DMS153 (cell line): ENCODE measurements around the gene ZNF280B.

Experiments
- DNase-seq: peaks from one replicate; lab custom pipeline; 2025; lab: John Stamatoyannopoulos, UW

The ZNF280B gene, protein sequence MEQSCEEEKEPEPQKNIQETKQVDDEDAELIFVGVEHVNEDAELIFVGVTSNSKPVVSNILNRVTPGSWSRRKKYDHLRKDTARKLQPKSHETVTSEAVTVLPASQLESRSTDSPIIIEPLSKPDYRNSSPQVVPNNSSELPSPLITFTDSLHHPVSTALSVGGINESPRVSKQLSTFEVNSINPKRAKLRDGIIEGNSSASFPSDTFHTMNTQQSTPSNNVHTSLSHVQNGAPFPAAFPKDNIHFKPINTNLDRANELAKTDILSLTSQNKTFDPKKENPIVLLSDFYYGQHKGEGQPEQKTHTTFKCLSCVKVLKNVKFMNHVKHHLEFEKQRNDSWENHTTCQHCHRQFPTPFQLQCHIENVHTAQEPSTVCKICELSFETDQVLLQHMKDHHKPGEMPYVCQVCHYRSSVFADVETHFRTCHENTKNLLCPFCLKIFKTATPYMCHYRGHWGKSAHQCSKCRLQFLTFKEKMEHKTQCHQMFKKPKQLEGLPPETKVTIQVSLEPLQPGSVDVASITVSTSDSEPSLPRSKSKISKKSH

DNA sequence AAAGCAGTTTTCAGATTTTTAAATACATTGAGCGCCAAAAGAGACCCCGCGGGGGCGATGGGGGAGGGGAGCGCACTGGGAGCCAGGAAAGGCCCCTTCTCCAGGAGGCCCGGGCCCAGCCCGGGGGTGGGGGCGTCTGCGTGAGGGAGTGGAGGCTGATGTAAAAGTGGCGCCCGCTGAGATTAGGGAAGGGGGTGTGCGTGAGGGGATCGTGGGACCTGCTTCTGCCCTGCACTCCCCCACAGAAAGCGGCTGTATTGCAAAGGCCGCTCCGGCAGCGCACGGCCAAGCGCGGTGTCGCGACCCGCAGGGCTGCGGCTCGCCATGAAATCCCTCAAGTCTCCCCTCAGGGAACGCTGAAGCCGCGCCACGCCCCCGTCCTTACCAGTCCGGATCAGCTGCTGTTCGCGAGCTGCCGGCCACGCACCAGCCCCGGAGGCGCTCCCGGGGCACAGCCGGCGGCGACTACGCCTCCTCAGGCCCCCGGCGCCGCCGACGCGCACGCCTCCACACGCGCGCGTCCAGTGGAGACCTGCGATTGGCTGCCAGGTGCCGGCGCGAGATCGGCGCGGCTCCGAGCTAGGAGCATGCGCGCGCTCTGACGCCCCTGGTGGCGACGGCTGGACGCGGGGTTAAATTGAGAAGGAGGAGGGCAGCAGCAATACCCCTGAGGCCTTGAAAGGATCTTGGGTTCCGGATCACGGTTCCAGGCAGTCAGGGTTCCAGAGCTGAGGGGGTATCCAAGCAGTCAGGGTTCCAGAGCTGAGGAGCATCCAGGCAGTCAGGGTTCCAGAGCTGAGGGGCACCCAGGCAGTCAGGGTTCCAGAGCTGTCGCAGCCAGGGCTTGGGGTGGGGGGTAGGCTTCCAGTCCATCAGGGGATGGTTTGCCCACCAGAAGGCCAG, at the start of gene ZNF280B:
Gene ZNF280B, minus strand, starts transcription at position 469 of the 903 bp plus-strand sequence. CDS start 19,344 bp downstream, outside the sequence.
- peak; percentile 80 for DNase-seq

DNA sequence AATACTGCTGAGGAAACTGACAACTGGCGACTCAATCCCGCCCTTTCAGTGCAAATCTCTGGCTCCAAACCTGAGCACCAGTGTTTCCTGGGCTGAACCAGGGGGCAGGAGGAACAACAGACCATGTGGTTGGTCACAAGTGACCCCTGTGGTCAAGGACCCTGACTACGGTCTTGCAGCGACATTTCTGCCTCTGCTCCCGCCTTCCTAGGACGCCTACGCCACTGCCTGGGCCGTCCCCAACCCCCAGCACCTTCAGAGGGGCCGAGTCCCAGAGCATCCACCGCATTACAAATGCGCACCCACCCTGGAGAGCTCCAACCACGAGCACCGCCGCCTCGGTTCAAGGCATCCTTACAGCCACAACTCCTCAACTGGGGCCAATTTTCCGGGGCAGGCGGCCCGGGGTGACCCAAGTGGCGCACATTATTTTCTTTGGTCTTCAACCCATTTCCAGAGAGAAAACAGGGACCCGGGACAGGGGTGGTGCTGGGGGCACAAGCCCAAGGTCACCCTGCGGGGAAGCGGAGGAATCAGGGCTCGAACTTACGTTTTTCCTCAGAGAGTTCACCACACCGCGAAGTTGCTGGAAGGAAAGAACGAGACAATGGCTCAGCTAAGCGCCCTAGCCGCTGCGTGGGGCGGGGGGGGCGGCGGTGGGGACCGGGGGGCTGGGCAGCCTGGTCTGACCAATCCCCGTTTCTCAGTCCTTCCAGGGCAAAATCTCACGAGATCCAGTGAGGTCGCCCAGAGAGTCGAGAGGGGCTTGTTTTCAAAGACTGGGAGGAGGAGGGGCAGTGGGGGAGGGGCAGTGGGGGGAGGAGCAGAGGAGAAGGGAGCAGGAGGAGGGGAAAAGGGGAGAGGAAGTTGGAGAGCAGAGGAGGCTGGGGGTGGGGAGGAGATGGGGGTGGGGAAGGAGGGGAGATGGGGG, 48.7 kb upstream of the ZNF280B start:
- peak; percentile 76 for DNase-seq

DNA sequence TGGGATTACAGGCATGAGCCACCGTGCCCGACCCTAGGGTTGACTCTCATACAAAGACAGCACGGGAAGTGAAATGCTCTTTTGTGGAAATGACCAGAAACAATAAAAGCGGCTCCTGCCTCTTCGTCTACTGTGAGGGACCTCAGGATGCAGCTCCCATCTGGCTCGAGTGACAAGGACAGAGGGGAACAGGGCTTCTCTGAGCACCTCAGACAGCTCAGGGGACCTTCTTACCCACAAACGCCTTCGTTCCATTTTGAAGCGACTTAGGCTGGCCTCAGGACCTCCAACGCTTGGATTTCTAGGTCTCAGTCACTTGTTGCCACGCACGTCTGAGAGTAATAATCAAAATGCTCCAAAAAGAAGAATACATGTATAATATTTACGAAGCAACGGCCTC, 48.0 kb upstream of the ZNF280B start:
- no peak for DNase-seq

DNA sequence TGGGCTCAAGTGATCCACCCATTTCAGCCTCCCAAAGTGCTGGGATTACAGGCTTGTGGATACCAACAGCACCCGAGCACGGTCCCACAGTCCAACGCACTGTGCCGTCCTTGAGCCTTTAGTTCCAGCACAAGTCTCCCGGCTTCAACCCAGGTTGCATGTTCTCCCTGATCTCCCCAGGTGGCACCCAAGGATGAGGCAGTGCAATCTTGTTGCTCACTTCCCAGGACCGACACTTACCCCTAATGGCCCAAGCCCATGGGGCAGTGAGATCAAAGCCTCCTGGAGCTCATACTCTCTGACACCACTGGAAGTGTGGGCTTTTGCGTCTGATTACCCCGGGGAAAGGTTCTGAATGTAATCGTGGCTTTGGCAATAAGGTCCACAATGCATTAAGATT, 47.1 kb upstream of the ZNF280B start:
- DNase-seq, result no peak

DNA sequence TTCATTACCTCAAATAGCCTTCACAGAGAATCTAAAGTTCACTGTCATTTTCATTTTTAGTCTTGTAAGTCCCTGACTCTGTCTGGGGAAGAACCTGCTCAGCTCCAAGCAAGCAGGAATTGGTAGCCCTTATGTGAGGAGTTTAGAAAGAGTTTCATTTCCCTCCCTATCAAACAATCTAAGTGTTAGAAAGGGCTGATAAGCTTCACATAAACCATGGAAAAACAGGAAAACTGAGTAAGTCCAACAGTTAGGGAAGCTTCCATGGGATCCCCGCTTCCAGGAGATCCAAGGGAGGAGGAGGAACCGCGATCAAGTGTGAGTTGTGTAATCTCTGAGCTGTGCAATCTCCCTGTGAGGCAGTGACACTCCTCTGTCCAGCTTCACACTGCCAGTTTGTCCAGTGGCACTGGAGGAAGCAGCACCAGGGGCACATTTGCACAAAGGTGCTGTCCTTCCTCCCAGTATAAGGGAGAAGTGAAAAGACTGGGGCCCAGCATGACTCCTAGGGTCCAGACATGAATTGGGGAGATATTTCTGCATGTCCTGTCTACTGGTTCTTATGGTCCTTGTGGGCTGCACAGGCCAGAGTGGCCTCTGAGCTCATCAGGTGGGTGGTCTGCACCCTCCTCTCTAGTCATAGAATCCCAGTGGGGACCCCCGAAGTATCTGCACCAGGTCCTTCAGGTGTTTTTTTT, 46.2 kb upstream of the ZNF280B start:
- no peak for DNase-seq

DNA sequence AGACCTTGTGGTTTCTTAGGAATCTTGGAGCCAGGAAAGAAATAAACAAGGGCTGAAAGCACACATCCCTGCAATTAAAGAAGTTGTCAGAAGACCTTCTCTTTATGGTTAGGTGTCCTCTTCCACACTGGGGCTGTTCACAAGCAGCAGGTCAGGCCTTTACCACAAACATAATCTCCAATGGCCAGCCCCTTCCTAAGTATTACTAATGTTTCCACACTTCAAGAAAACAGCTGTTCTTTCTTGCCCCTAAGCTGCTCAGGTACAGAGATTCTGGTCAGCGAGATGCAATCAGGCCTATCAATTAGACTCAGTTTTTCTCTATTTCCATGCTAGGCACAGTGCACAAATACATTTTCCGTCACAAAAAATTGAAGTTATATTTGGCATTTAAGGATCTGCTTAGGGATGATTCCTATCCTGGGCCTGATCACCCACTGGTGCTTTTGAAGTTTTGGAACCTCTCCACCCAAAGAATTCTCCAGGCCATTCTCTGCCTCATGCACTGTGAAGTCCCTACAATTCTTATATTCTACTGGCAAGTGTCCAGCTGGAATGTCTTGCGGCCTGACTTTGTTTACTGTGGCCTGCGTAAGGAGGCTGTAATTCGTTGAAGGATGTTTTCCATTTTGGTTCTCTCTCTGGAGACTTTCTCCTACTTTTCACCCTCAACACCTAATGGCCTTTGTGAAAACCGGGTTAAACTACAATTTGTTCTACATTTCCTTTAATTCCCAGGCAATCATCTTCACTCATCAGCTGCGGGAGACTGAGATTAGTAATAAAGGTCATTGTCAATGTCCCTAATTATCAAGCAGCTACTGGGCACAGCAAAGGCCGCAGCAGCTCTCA, 45.4 kb upstream of the ZNF280B start:
- no peak for DNase-seq

DNA sequence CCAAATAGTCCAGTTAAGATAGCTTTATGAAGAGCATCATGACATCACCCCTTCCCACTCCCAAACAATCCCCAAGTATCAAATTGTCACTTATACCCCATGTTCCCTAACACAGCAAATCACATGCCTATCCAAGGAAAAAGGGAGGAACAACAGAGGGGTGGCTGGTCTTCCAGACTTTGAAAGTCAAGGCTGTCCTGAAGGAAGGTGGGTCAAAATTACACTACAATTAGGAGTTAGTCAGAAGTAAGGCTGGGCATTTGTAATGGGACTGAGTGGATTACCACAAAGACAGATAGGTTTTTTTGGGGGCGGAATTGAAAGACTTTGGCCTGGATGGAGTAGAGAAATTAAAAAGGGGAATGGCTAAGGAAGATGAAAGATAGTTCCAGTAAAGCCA, 44.6 kb upstream of the ZNF280B start:
- no peak for DNase-seq

DNA sequence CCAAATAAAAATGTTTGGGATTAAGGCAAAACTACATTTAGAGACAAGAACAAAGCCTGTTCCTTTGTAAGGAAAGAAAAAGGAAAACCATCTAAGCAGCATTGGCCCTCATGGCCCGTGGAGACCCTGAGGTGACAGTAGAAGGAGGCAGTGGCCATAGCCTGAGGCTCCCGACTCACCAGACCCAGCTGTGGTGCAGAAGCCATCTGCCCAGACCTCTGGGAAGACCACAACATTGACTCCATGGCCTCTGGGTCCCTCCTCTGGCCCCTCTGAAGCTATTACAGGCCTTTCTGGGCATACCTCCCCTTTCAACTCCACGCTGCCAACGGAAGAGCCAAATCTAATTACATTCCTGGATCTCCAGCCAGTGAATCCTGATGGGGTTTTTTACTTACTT, 44.1 kb upstream of the ZNF280B start:
- DNase-seq, result peak; percentile 1

DNA sequence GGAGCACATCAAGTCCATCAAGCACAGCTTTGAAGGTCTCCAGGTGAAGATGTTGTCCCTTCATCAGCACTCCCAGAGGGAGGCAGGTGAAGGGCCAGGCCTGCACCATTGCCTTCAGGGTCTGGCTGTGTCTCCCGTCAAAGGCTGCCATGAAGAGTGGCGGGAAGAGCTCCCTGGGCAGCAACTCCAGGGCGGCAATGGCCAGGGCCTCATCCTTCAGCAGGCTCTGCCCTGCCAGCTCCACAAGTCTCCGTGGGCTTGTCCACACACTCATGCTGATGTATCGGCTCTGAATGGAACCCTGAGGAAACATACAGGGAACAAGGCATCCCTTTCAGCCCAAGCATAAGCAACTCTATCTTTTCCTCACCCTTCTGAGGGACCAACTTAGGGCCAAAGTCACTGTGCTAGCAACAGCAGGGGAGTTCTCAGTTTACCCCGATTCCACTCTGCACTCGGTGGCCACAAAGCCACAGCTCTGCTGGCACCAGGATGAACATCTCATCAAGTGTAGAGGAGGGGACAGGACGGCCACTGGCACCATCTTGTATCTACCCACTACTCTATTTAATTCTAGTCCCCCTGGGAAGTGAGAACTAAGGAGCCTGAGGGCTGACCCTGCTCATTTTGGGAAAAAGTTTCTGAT, 42.4 kb upstream of the ZNF280B start:
- DNase-seq, result no peak

DNA sequence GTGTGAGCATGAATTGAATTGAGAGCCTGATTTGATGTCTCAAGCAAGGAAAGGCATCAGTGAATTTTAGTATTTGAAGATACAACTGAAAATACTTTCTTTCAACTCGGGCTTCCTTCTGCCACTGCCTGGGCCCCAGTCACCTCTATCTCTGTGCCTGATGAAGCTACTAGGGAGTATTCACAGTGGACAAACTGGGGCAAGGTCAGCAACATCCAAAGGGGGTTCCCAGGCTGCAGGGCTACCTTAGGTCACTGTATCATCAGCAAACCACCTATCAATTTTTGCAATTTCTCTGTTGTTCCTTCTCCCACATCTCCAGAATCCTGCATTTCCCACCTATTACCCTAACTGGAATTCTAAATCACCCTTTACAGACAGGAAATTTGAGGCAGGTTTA, 40.4 kb upstream of the ZNF280B start:
- no peak for DNase-seq

DNA sequence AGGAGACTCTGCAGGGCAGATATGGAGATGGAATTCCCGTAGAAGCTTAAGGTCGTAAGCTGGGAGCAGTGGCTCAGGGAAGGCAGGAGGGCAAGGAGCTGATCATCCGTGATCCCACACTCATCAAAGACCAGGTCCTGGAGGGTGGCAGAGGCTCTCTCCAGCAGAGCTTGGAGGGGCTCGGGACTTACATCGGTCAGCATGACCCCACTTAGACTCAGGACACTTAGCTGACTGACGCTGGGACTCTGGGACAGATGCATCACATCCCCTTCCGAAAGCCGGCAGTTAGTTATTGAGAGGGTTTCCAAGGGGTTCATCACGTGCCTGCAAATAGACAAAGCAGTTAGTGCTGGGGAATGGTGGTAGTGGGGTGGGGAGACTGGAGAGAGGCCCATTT, 39.8 kb upstream of the ZNF280B start:
- DNase-seq, result no peak

DNA sequence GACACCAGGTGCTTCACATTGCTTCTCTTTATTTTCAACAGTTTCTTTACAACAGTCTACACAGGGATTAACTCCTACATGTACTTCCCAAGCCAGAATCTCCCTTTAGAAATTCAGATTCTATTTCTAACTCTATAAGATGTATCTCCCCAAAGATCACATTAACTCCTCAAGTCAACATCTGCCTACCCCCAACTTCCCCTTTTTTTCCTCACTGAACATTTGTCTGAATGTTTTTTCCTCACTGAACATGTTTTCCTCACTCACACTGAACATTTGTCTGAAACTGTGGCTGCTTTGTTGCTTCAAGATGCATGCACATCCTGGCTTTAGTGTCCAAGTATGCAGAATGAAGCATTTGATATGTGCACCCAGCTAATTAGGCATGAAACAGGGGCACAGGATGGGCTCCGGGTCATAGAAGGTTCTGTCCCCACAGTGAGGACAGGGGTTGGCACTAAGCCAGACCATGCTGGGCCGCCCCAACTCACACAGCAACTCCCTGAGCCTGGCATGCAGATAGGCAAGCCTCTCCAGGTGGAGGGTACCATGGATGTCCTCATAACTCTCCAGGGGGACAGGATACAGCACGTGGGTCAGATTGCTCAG, 39.3 kb upstream of the ZNF280B start:
- no peak for DNase-seq

DNA sequence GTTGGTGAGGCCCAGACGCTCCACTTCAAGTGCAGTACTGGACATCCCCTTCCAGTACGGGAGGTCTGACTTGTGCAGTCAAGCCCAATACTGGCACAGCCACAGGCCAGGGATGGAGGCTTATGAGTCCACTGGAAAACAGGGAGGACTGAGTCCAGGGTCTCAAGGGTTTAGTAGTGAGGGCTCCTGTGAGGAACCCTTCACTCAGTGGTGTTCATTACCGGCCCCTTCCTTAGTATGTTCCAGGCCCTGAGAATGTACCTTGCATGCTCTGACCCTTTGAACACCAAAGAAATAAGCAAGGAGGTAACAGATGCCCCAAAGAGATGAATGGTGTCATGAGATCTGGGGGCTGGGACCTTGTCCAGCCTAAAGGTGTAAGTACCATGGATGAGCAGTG, 38.7 kb upstream of the ZNF280B start:
- no peak for DNase-seq

DNA sequence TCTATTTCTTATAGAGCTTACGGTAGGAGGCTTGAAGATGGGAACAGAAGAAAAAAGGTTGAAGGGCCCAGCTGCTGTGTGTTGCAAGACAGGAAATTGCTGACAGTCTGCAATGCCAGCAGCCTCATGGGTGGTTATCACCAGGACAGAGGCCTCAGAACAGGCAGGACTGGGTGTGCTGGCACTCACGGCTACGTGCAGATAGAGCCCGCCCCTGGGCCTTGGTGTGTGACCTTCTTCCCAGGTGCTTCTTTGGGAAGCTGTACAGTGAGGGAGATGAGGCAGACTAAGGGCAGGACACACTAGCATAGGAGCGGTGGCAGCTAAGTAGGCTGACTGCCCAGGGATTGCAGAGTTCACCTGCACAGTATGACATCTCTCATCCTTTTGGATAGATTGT, 37.9 kb upstream of the ZNF280B start:
- no peak for DNase-seq

DNA sequence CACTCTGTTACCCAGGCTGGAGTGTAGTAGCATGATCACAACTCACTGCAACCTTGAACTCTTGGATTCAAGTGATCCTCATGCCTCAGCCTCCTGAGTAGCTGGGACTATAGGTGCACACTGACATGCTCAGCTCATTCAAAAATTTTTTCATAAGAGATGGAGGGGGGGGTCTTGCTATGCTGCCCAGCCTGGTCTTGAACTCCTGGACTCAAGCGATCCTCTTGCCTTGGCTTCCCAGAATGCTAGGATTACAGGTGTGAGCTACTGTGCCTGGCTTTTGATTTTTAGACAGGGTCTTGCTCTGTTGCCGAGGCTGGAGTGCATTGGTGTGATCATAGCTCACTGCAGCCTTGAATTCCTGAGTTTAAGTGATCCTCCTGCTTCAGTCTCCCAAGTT, 36.5 kb upstream of the ZNF280B start:
- DNase-seq, result no peak

DNA sequence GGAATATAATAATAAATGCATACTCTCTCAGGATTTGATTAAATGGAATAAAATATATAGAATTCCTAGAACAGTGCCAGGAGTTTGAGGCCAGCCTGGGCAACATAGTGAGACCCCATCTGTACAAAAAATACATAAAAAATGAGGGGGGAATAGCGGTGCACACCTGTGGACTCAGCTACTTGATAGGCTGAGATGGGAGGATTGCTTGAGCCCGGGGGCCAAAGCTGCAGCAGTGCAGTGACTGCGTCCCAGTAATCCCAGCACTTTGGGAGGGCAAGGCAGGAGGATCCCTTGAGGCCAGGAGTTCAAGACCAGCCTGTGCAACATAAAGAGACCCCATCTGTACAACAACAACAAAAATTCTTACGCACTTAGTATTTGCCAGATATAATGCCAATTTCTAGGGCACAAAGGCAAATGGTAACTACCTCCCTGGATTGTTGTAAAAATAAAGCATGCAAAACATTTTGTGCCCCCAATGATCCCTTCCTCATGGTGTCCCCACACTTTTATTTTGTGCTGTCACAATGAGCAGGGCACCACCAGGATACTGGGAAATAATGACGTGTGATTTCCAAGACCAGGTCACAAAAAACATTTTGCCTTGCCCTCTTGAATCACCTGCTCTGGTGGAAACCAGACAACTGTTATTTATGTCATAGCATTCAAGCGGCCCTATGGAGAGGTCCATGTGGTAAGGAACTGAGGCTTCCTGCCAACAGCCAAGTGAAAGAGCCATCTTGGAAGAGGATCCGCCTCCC, 29.9 kb upstream of the ZNF280B start:
- DNase-seq, result no peak

DNA sequence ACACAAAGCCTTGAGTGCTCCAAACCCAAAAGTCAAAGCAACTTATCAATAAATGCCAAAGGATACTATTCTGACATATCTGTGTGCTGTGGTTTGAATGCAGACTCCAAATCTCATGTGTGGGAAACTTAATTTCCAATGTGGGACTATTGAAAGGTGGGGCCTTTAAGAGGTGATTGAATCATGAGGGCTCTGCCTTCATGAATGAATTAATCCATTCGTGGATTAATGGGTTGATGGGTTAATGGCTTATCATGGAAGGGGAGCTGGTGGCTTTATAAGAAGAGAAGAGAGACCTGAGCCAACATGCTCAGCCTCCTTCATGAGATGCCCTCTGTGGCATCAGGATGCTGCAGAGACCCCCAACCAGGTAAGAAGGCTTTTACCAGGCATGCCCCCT, 28.4 kb upstream of the ZNF280B start:
- DNase-seq, result no peak

DNA sequence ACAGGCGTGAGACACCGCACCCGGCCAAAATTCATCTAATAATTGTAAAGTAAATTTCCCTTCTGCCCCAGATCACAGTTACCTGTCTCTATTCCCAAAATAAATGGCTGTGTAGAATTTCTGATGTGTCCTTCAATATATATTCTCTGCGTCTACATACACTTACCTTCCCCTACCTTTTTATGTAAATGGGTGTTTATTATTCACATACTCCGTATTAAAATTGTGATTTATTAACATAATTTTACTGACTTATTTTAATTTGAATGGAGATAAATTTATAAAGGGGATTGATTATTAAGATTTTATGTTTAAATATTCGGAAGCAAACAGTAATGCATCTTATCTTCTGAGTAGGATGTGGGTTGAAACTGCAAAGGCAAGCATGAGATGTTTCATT, 28.0 kb upstream of the ZNF280B start:
- DNase-seq, result no peak
